Stimulated activated CD4-positive, alpha-beta T cell treated with anti-CD3 and anti-CD28 coated beads, TNF-alpha, amount 100 ng/mL, for 4 hours (primary cell): ENCODE measurements around the gene ATOH7.
"Not testable (repeated sequence)": the region's sequence is repeated elsewhere in the genome, so short reads cannot be mapped to it uniquely, and the experiment has no call there.

ENCODE experiments used
- DNase-seq, 3 experiments: peaks; one replicate each; pipeline ENCODE4 v3.0.0-alpha.2; 2020; ENCODE audit warnings: low read depth in 3 of 3

The ATOH7 gene

DNA sequence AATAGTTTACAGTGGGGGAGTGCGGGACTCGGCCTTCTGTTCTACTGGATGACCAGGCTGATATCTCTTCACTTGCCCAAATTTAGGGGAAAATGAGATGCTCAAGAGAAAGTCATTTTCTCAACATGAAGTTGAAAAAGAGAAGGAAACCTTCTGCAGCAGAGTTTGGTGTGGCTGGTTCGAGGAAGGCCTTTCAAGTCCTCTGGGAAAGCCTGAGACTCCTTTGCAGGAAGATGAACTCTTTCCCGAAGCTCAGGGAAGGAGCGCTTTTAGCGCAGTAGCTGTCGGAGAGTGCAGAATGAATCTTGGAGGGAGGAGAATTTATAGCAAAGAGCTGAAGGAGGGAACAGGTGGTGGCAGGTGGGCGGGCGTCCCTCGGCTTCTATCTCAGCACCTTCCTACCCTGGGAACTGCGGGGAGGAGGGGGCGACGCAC lies at the start of gene ATOH7:
ATOH7 (minus strand) TSS at position 297 of the 435 bp plus-strand sequence. CDS start 436 bp downstream, outside the sequence.
- no peak for DNase-seq

DNA sequence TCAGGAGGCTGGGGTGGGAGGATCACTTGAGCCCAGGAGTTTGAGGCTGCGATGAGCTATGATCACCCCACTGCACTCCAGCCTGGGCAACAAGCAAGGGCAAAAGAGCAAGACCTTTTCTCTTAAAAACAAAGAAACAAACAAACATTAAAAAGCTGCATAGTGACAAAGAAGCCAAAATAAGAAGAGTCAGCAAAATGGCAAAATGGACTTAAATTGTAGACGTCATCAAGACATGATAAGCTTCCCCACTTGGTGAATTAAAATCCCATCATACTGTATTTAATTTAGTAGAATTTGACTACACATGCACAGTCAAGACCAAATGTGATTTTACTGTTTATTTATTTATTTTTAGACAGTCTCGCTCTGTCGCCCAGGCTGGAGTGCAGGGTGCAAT lies 48.8 kb upstream of the ATOH7 start:
- no peak for DNase-seq

GRCh38 chr10:68278906-68279753 lies 47.2 kb upstream of the ATOH7 start:
- DNase-seq: not testable (repeated sequence)

DNA sequence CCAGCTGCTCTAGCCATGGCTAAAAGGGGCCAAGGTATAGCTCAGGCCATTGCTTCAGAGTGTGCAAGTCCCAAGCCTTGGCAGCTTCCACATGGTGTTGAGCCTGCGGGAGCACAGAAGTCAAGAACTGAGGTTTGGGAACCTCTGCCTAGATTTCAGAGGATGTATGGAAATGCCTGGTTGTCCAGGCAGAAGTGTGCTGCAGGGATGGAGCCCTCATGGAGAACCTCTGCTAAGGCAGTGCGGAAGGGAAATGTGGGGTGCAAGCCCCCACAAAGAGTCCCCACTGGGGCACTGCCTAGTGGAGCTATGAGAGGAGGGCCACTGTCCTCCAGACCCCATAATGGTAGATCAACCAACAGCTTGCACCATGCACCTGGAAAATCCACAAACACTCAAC lies 45.9 kb upstream of the ATOH7 start:
- DNase-seq: not testable (repeated sequence)

- no peak for DNase-seq
Observed at GRCh38 chr10:68276224-68276623, 44.3 kb upstream of the ATOH7 start.

DNA sequence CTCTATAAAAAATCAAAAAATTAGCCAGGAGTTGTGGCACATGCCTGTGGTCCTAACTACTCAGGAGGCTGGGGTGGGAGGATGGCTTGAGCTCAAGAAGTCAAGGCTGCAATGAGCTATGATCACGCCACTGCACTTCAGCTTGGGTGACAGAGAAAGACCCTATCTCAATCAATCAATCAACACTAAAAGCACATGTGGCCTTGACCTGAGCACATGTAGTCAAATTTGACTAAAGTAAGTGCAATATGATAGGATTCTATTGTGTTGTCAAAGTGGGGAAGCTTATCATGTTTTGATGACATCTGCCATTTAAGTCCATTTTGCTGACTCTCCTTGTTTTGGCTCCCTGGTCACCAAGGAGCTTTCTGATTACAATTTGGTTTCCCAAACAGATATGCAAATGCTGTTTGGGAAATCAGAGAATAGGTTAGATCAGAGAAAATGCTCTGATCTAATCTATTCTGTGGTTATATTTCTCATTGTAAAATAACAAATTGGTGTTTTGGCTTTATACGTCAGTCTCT lies 43.8 kb upstream of the ATOH7 start:
- no peak for DNase-seq

- DNase-seq: no peak
Observed at GRCh38 chr10:68272833-68273232, 40.9 kb upstream of the ATOH7 start.

DNA sequence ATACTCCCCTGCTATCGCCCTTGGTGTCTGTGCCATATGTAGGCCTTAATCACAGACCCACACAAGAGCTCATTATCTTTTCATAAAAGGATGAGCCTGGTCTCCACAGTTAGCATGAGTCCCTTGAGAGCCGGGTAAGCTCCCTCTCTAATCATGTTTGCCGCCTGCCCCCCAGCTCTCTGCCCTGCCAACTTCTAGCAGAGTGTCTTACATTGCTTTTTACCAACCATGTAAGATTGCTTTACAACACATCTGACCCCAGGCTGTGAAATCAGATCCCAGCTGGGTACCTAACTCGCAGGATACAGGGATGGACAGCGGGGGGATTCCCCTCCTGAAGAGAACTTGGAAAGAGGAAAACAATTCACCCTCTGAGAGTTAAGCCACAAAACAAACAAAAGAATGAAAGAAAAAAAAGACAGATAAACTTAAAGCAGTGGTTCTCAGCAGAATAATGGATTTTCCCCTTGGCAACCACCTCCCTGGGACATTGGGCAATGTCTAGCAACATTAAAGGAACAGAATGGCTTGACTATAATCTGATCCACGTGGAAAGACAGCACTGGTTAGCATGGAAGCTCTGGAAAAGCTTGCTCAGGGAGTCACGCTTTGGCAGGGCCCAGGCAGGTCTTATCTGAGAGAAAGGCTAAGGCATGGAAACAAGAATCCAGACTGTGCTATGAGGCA lies 39.4 kb upstream of the ATOH7 start:
- DNase-seq: no peak

DNA sequence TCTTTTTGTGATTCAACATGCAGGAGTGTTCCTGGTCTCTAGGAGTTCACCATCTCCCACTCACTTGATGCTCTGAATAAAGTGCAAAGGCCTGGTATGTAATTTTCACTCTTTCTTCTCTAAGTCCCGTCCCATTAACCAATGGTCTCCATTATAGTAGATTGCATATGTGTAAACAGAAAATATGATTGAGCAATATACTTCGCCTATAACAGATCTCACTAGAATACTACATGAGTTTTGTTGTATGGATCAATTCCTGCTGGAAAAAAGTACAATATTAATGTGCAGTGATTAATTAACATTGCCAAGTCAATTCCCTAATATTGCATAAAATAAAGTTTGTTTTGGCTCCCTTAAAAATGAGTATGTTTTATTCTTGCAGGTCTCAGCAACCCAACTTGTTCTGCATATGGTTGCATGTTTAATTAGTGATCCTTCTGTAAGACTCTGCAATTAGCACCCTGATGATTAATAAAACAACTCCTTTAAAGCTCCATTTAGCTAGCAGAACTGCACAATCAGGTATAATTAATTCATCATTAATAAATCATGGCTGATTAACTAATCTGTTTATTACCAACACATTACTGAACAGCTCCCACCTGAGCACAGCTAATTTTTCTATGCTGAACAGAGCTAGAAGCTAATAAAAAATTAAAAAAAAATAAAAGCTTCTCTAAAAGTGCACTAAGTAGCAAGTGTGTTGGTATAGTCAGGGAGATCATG lies 37.8 kb upstream of the ATOH7 start:
- DNase-seq: no peak

GRCh38 chr10:68261132-68261856 lies 29.4 kb upstream of the ATOH7 start:
- no peak for DNase-seq

GRCh38 chr10:68253346-68253745 lies 21.4 kb upstream of the ATOH7 start:
- no peak for DNase-seq

GRCh38 chr10:68251625-68252495 lies 19.9 kb upstream of the ATOH7 start:
- DNase-seq: no peak

DNA sequence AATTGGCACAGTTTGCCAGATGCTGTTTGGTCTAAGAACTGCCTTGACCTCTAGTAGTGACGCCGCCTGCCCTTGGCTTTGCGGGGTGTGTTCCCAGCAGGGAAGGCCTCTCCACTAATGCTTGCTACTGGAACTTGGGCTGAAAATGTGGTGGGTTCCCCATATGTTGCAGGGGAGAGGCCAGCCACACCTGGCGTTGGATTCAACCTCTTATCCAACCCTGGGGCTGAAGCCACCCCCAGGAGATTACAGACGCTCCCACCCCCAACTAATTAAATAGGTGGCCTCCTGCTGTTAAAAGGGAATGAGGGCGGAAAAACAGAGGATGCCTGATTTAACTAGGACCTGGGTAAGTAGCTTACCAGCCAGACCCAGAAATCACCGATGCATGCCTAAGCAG lies 19.2 kb upstream of the ATOH7 start:
- no peak for DNase-seq

DNA sequence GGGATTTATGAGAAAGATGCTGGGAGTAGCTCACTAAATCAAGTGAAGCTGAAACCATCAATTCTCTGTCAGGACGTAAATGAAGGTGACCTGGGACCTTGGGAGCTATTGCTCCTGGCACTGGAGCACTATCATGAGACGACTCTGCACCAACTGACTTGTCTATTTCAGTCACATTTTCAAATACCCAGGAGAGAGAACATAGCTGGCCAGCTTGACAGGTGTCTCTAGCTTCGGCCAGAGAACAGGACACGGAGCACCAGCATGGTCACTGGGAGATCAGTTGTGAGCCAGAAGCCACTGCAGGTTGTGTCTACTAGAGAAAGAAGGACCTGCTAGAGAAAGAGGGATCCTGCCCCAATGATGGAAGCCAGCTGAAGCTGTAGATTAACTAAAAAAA lies 17.4 kb upstream of the ATOH7 start:
- DNase-seq: no peak

GRCh38 chr10:68247931-68248330 lies 16.0 kb upstream of the ATOH7 start:
- no peak for DNase-seq

DNA sequence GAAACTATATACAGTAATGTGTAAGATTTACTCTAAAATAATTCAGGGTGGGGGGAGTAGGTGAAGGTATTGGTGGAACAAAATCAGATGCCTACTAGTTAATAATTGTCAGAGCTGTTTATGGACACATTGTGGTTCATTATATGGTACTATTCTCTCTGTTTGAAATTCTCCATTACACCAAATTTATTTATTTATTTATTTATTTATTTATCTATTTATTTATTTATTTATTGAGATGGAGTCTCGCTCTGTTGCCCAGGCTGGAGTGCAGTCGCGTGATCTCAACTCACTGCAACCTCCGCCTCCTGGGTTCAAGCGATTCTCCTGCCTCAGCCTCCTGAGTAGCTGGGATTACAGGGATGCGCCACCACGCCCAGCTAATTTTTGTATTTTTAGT lies 14.5 kb upstream of the ATOH7 start:
- DNase-seq: not testable (repeated sequence)

DNA sequence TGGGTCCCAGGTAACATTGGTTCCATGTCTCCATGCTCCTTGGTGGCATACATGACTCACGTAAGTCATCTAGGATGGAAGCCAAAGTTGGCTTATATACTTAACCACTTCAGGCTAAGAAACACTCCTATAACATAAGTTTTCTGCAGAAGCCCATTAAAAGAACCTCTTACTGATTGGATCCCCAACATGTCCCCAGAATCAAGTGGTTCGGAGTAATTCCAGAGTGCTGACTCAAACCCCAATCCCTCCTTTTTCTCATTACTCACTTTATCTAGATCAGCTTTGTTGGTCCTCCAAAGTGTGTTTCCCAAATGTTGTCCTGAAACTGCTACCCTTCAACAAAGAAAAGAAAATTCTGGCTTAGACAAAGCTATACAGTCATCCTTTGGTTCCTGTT lies 10.1 kb upstream of the ATOH7 start:
- no peak for DNase-seq

DNA sequence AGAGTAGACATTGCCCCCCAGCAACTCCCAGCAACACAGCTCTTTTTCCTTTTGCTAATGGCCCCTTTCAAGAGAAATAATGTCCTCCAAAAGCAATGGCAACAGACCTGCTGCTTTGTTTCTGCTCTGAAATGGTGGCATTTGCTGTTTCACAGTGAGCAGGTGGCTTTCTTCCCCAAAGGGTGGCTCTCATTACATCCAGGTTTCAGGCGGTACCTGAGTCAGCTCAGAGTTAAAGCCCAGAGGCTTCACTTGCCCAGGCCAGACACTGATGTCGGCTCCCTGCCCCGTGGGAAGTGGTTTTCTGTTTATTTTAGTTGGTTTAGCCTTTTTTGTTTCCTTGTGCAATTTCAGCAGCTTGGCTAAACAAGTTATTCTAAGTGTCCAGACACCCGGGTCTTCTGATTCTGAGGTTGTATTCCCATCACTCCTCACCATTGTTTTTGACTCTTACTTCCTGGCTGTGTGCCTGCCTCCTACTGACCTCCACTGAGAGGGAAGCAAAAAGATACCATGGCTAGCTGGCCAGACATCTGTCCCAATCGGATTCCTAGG lies 7.8 kb upstream of the ATOH7 start:
- DNase-seq: no peak

DNA sequence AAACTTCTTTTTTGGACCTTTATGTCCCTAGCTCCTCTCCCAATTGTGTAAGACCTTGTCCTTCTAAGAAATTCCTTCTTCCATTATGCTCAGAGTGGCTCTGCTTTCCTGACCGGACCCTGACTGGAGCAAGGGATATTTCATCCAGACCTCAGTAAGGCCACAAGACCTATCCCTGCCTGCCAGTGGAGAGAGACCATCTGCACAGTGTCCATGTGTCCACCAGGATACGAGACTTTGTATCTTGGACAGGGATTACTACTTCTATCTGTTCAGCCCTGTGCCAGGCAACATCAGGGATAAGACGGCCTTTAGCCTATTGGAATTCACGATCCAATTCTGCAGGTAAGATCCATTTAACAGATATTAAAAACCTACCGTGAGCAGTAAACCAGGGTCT lies 7.2 kb upstream of the ATOH7 start:
- DNase-seq: no peak

DNA sequence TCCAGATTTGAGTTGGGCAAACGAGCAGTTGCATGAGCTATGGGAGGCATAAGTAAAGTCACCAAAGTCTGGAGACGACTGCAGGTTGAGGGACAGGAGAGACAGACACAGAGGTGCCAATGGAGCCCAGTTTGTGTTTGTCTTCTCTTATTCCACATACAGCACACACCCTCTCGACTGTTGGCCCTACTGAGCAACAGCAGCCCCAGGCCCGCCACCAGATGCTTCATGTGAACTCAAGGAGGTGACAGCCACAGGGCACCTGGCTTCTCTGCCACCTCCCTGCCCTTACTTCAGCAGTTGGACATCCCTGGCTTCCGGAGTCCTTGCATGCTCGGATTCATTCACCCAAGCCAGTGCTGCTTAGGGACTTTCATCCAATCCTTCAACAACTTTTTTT lies 6.5 kb upstream of the ATOH7 start:
- no peak for DNase-seq
